NCI-H187 treated with DMSO at 0.1 percent for 48 hours (cell line): ENCODE results near the gene HTT-AS.
"Not testable (repeated sequence)": the region's sequence is repeated elsewhere in the genome, so short reads cannot be mapped to it uniquely, and the experiment has no call there.

Experiments
- DNase-seq: peaks from one replicate; lab custom pipeline; 2025; lab: John Stamatoyannopoulos, UW

The HTT-AS gene

GRCh38 chr4:3051141-3051897, 23.0 kb downstream of the HTT-AS start:
- not testable (repeated sequence) for DNase-seq

GRCh38 chr4:3047464-3048286, 26.7 kb downstream of the HTT-AS start:
- DNase-seq = peak; percentile 38

GRCh38 chr4:3046623-3047022, 27.7 kb downstream of the HTT-AS start:
- no peak for DNase-seq

- DNase-seq = no peak
Observed at GRCh38 chr4:3046162-3046561, 28.2 kb downstream of the HTT-AS start.

GRCh38 chr4:3044870-3045819, 29.2 kb downstream of the HTT-AS start:
- DNase-seq = no peak

GRCh38 chr4:3043282-3044020, 30.9 kb downstream of the HTT-AS start:
- DNase-seq = no peak

GRCh38 chr4:3042226-3042625, 32.1 kb downstream of the HTT-AS start:
- DNase-seq = no peak

- no peak for DNase-seq
Observed at GRCh38 chr4:3041192-3042142, 32.9 kb downstream of the HTT-AS start.

GRCh38 chr4:3040452-3041191, 33.7 kb downstream of the HTT-AS start:
- DNase-seq = no peak

GRCh38 chr4:3039706-3040366, 34.5 kb downstream of the HTT-AS start:
- no peak for DNase-seq

- no peak for DNase-seq
Observed at GRCh38 chr4:3037957-3038461, 36.3 kb downstream of the HTT-AS start.

- no peak for DNase-seq
Observed at GRCh38 chr4:3036131-3036952, 38.0 kb downstream of the HTT-AS start.

GRCh38 chr4:3035674-3036073, 38.7 kb downstream of the HTT-AS start:
- no peak for DNase-seq

- no peak for DNase-seq
Observed at GRCh38 chr4:3035249-3035648, 39.1 kb downstream of the HTT-AS start.

- DNase-seq = no peak
Observed at GRCh38 chr4:3034231-3034630, 40.1 kb downstream of the HTT-AS start.

GRCh38 chr4:3031357-3032082, 42.8 kb downstream of the HTT-AS start:
- no peak for DNase-seq
